Adrenal gland (tissue), 12 donors: ENCODE measurements around the gene PLD1. TPM values are rescaled to one million over a fixed set of nuclear protein-coding genes. Genes with fewer than 3 reads are reported as not detected.

Source experiments
- DNase-seq, 7 donors: peaks; one replicate each; pipeline ENCODE4 v3.0.0-alpha.2; 2019 to 2020
- H3K27ac ChIP-seq, 5 donors: fragments of 200-600 bp; sonication (generic) in 4 of 5; 1 replicate in 3 of 5; 2 replicates in 2 of 5; pipeline versions ENCODE4 v1.5.1 to v1.8.0; 2016 to 2020; ENCODE audit warnings: mild to moderate bottlenecking in 1 of 5
- H3K27me3 ChIP-seq: fragments of 200-600 bp; 2 replicates; pipeline ENCODE4 v1.8.0; 2021
- H3K36me3 ChIP-seq, 2 donors: fragments of 200-600 bp; replicated peaks in 1 of 2; 1 replicate in 1 of 2; 2 replicates in 1 of 2; pipeline versions ENCODE4 v1.5.1 to v1.8.0; 2018 to 2022
- H3K4me1 ChIP-seq, 2 donors: fragments of 200-600 bp; replicated peaks in 1 of 2; 1 replicate in 1 of 2; 2 replicates in 1 of 2; pipeline versions ENCODE4 v1.5.1 to v1.8.0; 2018 to 2021
- H3K4me3 ChIP-seq, 4 donors: fragments of 200-600 bp; sonication (generic) in 3 of 4; one replicate each; pipeline ENCODE4 v1.5.1; 2016 to 2018
- H3K9me3 ChIP-seq, 3 donors: fragments of 200-600 bp; sonication (generic) in 1 of 3; replicated peaks in 1 of 3; 1 replicate in 2 of 3; 2 replicates in 1 of 3; pipeline versions ENCODE4 v1.5.1 to v1.8.0; 2016 to 2021
- CTCF ChIP-seq, 6 experiments: fragments of 450-650 bp in 4 of 6; fragments of 200-600 bp in 2 of 6; sonication (generic) in 1 of 6; IDR thresholded peaks; 1 replicate in 5 of 6; 2 replicates in 1 of 6; pipeline versions ENCODE4 v1.5.1 to v1.8.0; 2016 to 2021; ENCODE audit warnings: antibody characterized with exemption in 6 of 6, mild to moderate bottlenecking in 2 of 6, moderate library complexity in 1 of 6
- POLR2A ChIP-seq, 2 donors: fragments of 450-650 bp; IDR thresholded peaks; one replicate each; pipeline ENCODE4 v1.6.1; 2017; ENCODE audit warnings: antibody characterized with exemption in 2 of 2, mild to moderate bottlenecking in 2 of 2, moderate library complexity in 1 of 2
- WGBS, 4 donors: extraction: QIAGEN DNeasy Blood & Tissue Kit in 2 of 4; methylation state at CpG; one replicate each; pipeline versions ENCODE4 v1.1.5 to v1.1.7; 2013 to 2017; 5-methylcytosine and 5-hydroxymethylcytosine counted together
- intact Hi-C, 2 donors: fragments of 100-400 bp; cut with DNase I; formaldehyde crosslinking; loops; one replicate each; pipeline versions ENCODE4 v1.14.1 to v1.15.0; 2022 to 2023
- polyA plus RNA-seq, 3 donors: library from polyadenylated mRNA; stranded (reverse); fragments of 200-250 nt in 2 of 3; fragments of 350-450 nt in 1 of 3; fragmentation: Illumina TruSeq in 1 of 3; extraction: RNeasy Lipid Tissue Mini Kit (QIAGEN cat#74804) in 1 of 3; gene quantifications; one replicate each; pipeline ENCODE4 v1.2.3, GENCODE V29; 2013 to 2014
- total RNA-seq, 9 donors: library from RNA; depleted of rRNA in 4 of 9; stranded (reverse); fragments of >200 nt in 4 of 9; fragments of 120-200 nt in 1 of 9; fragmentation: NEBNext Ultra II Directional in 1 of 9; extraction: Animal tissue kit (Norgen Biotek cat#: 25700) in 1 of 9; gene quantifications; one replicate each; pipeline versions ENCODE4 v1.1.0 to v1.2.4, GENCODE V29; 2013 to 2023
- donor health status: healthy with polysubstance abuse.
- donor health status: Bipolar disorder and iron deficiency.
- donor health status: DM: yes; HTN: yes; CAD: no.
- donor health status: DM: no; HTN: no; CAD: no.
- donor health status: DM: no; HTN: no; CAD: no.
- donor health status: DM: yes; HTN: yes; CAD: no.

PLD1 gene
- total and polyA plus RNA-seq, 12 donors = 25.7 to 178 (median 94.5) TPM

DNA sequence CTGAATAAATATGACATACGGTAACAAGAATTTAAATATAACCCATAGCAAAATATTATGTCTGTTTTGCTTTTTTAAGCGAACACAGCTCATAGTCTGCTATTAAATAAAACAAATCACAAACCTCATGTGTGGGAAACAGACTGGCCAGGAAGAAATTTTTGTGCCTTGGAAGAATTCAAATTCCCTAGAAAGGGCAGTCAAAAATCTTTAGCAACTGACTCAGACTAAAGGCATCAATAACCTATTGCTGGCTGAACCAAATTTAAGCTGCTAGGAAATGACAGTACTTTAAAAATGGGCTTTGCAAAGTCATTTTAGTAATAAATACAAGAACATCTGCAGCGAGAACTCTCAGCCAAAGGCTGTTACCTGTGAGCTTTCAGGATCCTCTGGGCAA is 151.4 kb downstream of the PLD1 start:
- Histone ChIP-seq H3K4me1 (peaks cover 10 to 22% of the 10 kb centered on the region in 2 donors), H3K27ac (no peak overlapping the region), H3K4me3 (no peak overlapping the region), H3K9me3 (no peaks in the 10 kb centered on the region), H3K36me3 (peaks cover 0 to 36% of the 10 kb centered on the region in 2 donors), H3K27me3 (no peaks in the 10 kb centered on the region)
- DNase-seq = no peak
- 92 to 94% (median 92%) methylated on average over 3 of the region's 3 CpGs for WGBS, 4 donors
- TF ChIP-seq CTCF (IDR thresholded peaks at IDR 0.05) (no peak), POLR2A (IDR thresholded peaks at IDR 0.05) (no peak)
- intact Hi-C loops = loop anchor here in 1 of 2 donors (10.0 kb wide), 1 partner anchor 106 kb away; no protein-coding TSS in a partner anchor

- TF ChIP-seq CTCF (IDR thresholded peaks at IDR 0.05) = no peak
- TF ChIP-seq POLR2A (IDR thresholded peaks at IDR 0.05) = no peak
- Histone ChIP-seq H3K4me3 (no peak overlapping the region), H3K36me3 (peaks cover 0 to 12% of the 10 kb centered on the region in 2 donors), H3K27me3 (no peaks in the 10 kb centered on the region), H3K4me1 (peaks cover 16 to 25% of the 10 kb centered on the region in 2 donors), H3K9me3 (no peaks in the 10 kb centered on the region), H3K27ac (peak overlapping the region; percentile 45 to 65 (median 58))
- WGBS, 4 donors = 4 to 16% (median 9%) methylated on average over 3 of the region's 3 CpGs
- DNase-seq = peak; percentile 56 to 89 (median 76)
- intact Hi-C loops = loop anchor here (5.0 to 10.0 kb wide), 2 partner anchors 110 to 117 kb away; no protein-coding TSS in a partner anchor
These were observed 155.5 kb downstream of the PLD1 start for GRCh38 chr3:171654809-171655208.

DNA sequence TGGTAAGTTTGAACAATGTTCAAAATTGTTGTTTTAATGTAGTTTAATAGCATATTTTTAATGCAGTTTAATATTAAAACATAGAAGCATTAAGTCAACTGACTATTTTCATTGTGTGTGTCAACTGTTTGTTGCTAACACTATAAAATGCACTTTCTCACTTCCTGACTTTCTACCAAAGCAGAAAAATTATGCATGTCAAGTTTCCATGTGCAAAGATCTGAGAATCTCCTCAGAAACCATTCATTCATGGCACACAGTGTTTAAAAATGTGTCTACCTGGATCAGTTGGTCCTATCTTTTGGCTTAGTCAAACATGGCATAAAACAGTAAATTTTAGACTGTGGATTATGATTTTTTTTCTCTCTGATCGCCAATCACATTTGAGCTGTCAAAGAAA is 156.0 kb downstream of the PLD1 start:
- no peak for DNase-seq
- WGBS, 4 donors = 42 to 80% (median 55%) methylated on average over 1 of the region's 1 CpG
- H3K9me3 ChIP-seq = no peaks in the 10 kb centered on the region
- no peaks in the 10 kb centered on the region for H3K27me3 ChIP-seq
- TF ChIP-seq CTCF (IDR thresholded peaks at IDR 0.05) = no peak
- TF ChIP-seq POLR2A (IDR thresholded peaks at IDR 0.05) = no peak
- intact Hi-C loops = loop anchor here (5.0 to 10.0 kb wide), 2 partner anchors 110 to 118 kb away; no protein-coding TSS in a partner anchor
- H3K4me1 ChIP-seq = peaks cover 16 to 28% of the 10 kb centered on the region in 2 donors
- no peak overlapping the region for H3K4me3 ChIP-seq
- peaks cover 0 to 11% of the 10 kb centered on the region in 2 donors for H3K36me3 ChIP-seq
- H3K27ac ChIP-seq = peak overlapping the region; percentile 45 to 65 (median 58)

GRCh38 chr3:171653701-171654100 is 156.6 kb downstream of the PLD1 start:
- H3K4me1 ChIP-seq = peaks cover 16 to 28% of the 10 kb centered on the region in 2 donors
- peak overlapping the region in 2 of 5 donors; percentile 25 to 65 for H3K27ac ChIP-seq
- H3K4me3 ChIP-seq = no peak overlapping the region
- H3K27me3 ChIP-seq = no peaks in the 10 kb centered on the region
- intact Hi-C loops = loop anchor here (5.0 to 10.0 kb wide), 2 partner anchors 111 to 119 kb away; no protein-coding TSS in a partner anchor
- no peak for DNase-seq
- no peaks in the 10 kb centered on the region for H3K9me3 ChIP-seq
- 74 to 78% (median 77%) methylated on average over 6 of the region's 6 CpGs for WGBS, 4 donors
- TF ChIP-seq POLR2A (IDR thresholded peaks at IDR 0.05) = no peak
- TF ChIP-seq CTCF (IDR thresholded peaks at IDR 0.05) = no peak
- H3K36me3 ChIP-seq = peaks cover 0 to 7% of the 10 kb centered on the region in 2 donors
